HS-5 (cell line): ENCODE measurements around the gene PIK3AP1.
"Not testable (repeated sequence)": the region's sequence is repeated elsewhere in the genome, so short reads cannot be mapped to it uniquely, and the experiment has no call there.

ENCODE experiments used
- DNase-seq: peaks from one replicate; pipeline ENCODE4 v3.0.0-alpha.2; 2012; ENCODE audit warnings: low read depth

Gene PIK3AP1

DNA sequence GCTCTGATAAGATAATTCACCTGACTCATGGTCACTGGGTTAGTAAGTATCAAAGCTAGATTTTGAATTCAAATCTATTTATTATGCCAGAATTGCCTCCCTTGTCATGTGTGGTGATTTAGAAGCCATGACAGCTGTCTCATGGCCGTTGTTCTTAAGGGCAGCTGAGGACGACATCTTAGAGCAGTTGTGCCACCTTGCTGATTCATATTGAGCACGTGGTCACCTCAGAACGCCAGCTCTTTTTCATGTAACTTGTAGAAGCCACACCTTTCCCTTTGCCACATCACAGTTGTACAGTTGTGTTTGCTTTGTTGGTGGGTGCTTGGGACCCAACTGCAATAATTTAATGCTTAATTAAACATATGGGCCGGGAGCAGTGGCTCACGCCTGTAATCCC lies 4.3 kb upstream of the PIK3AP1 start:
- no peak for DNase-seq

DNA sequence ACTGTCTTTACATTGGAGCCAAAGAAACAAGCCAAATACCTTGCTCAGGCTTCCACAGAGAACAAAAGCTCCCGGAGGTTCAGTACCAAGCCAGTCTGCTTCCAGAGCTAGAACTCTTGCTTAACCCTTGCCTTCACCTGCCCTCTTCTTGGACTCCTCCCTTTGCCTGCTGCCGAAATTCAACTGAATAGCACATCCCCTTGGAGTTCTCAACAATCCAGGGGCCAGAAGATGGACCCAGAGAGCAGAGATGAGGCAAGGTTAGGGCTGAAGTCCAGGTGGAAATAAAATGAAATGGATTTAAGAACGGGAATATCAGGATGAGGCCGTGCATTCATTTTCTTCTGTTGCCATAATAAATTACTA lies 876 bp upstream of the PIK3AP1 start:
- no peak for DNase-seq

GRCh38 chr10:96719850-96720421 lies 378 bp downstream of the PIK3AP1 start:
- DNase-seq = no peak

GRCh38 chr10:96719200-96719599 lies 1.1 kb downstream of the PIK3AP1 start:
- DNase-seq = no peak

- DNase-seq = no peak
Measured at GRCh38 chr10:96718304-96718990, 1.9 kb downstream of the PIK3AP1 start.

- no peak for DNase-seq
Measured at GRCh38 chr10:96716390-96716789, 3.9 kb downstream of the PIK3AP1 start.

DNA sequence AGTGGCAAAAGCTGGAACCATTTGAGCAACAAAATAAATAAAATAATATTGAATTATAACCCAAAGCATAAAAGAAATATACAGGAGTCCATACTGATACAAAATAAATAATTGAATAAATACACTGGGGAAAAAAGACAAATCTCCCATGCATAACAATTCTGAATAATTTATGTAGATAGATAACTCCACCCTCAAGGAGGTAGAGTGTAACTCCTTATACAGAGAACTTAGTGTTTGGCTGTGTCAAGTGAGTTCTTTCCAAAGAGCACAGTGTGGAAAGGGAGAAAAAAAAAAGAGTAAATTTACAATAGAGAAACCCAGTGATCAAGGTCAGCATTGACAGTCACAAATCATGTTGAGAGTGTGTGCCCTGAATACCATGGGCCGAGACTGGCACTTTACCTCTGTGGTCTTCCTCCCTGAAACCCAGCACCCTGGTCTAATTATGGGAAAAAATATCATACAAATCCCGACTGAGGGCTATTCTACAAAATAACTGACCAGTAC lies 5.5 kb downstream of the PIK3AP1 start:
- no peak for DNase-seq

DNA sequence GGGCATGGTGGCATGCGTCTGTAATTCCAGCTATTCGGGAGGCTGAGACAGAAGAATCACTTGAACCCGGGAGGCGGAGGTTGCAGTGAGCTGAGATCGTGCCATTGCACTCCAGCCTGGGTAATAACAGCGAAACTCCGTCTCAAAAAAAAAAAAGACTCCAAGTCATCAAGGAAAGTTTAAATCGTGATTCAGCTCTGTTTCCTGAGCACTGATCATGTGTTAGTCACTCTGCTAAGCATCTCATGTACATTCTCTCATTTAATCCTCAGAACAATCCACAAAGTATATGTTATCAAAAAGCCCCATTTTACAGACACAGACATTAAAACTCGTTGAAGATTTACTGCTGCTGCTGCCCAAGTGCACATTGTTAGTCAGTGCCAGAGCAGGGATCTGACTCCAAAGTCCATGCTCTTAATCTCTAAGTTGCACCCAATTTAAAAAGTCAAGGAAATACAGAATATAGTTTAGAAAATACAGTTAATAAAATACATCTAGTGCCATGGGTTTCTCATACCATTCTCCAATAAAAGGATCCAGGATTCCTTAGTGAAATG lies 6.2 kb downstream of the PIK3AP1 start:
- DNase-seq = peak; percentile 38

DNA sequence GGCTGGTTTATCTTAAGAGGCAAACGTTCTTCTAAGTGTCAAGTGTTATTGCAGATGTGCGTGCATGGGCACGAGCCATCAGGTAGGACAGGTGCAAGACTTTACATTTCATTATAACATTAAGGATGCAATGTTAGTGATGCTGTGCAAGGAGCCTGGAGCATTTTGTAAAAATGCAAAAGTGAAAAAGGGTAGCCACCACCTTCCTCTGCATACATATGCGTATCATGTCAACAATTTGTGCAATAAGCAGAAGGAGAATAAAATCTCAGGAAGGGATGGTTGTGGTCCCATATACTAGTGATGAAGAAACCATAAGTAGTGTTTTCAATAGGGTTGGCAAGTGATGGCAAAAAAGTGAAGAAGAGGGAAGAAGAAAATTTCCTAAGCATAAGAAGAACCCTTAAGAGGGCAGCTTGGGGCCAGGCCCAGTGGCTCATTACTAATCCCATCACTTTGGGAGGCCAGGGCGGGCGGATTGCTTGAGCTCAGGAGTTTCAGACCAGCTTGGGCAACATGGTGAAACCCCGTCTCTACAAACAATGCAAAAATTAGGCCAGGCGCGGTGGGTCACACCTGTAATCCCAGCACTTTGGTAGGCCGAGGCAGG lies 7.5 kb downstream of the PIK3AP1 start:
- DNase-seq = no peak

- DNase-seq = no peak
Measured at GRCh38 chr10:96711048-96711728, 9.1 kb downstream of the PIK3AP1 start.

DNA sequence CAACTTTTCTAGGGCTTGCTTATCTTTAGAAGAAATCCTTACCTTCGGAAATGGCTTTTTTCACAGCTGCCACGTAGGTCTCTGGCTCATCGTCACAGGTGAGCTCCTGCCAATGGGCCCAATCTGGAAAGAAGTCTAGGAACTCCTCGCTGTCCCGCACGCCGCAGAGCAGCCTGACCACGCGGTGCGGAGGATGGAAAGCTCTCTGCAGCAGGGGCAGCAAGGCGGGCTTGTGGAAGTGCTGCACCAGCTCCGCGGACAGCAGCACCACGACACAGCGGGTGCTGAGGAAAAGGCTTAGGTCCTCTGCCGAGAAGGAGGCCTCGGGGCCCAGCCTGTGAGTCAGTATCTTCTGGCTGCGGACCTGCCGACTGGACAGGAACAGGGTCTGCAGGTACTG lies 10.8 kb downstream of the PIK3AP1 start:
- DNase-seq = no peak

- no peak for DNase-seq
Measured at GRCh38 chr10:96708996-96709395, 11.3 kb downstream of the PIK3AP1 start.

DNA sequence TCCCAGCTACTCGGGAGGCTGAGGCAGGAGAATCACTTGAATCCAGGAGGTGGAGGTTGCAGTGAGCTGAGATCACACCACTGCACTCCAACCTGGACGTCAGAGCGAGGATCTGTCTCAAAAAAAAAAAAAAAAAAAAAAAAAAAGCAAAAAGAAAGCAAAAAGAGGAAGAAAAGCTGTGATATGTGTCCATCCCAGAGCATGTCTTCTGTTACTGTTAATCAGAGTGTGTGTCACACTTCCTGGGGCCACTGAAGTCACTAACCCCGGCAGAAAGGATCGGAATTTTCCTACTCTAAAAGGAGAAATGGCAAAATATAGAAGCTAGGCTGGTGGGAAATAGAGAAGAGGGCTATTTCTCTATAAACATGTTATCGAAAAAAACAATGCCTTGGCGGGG lies 11.9 kb downstream of the PIK3AP1 start:
- DNase-seq = no peak

DNA sequence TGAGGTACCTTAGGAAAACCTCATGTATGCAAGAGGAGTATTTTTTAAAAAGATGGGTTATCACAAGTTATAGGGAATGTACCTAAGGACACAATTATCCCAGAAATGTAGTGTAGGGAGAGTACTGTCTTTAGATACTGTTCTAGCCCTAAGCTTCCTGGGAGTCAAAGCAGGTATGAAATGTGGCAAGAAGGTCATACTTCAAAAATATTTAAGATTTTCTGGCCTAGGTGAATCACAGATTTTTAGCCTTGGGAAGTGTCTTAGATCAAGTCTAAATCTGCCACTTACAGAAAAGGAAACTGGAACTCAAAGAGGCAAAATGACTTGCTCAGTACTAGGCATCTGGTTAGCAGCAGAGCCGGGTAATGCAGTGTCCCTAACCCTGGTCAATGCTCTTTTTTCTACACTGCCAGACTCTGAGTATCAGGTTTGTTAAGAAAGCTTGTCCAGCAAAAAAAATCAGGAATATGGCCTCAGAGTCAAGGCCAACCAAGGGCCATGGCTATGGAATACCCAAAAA lies 13.9 kb downstream of the PIK3AP1 start:
- DNase-seq = no peak

GRCh38 chr10:96705134-96705533 lies 15.2 kb downstream of the PIK3AP1 start:
- DNase-seq = no peak

DNA sequence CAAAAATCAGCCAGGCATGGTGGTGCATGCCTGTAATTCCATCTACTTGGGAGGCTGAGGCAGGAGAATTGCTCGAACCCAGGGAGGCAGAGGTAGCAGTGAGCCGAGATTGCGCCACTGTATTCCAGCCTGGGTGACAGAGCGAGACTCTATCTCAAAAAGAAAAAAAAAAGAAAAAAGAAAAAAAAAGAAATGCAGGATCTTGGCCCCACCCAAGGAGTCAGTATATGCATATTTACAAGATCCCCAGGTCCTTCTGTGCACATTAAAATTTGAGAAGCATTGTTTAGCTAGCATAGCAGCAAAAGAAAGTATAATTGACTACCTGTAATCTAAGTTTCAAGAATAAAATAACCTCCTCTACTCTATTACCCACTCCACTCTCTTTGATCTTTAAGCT lies 15.8 kb downstream of the PIK3AP1 start:
- no peak for DNase-seq

DNA sequence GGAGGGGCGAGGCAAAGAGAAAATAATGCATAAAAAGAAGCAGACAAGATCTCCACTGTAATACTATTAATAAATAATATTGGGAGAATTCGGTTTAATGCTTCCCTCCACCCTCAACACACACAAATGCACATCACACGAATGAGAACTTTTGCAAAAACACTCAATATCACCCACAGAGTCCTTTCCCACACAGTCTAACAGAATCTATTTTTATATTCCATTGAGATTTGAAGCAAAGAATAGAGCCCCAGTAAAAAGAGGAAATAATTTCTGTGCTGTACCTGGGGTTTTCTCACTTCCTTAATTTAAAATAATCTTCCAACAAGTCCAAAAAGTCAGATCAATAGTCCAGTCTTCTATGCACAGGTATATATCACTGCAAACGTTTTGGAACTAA lies 17.0 kb downstream of the PIK3AP1 start:
- DNase-seq = no peak

DNA sequence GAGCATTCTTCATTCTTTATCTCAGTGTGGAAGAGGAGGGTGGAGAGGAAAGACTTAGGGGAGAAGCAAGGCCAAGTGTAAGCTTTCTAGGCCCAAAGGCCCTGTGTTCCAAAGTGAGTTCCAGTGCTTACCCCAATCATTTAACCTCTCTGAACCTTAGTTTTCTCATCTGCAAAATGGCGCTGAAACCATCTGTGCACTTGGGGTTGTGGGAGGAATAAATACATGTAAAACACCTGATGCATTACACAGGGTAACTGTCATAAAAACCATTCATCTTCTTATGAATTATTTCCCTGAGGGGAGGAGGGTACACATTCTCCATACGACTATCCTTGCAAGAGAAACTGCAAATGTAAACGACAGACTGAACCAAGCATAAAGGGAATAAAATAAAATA lies 19.0 kb downstream of the PIK3AP1 start:
- DNase-seq = no peak

DNA sequence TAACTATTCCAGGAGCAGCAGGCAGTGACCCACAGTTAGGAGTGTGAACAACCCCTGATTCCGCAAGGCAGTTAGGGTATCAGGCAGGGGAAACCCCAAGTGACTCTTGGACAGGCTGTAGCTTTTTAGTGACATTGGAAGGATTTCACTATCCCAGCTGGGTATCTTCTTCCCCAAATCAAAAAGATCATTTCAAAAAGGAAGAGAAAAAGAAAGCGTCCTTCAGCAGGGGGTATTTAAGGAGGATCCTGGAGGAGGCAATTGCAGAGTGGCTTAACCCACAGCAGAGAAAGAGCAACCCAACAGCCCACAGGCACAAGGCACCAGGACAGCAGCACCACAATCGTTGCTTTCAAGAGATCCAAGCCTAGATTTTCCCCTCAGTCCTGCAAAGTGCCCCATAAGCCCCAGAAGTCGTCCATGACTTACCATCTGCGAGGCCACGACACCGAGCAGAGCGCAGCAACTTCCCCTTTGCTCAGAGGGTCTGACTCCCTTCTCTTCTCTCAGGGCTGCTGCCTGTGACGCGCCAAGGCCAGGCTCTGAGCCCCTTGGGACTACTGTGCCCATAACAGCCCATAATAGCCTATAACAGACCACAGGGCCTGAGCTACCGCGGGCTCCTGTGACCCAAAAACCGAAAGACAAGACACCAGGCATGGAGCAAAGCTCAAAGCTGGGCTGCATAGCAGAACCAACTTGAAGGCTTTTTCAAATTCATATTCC lies 19.8 kb downstream of the PIK3AP1 start:
- no peak for DNase-seq

DNA sequence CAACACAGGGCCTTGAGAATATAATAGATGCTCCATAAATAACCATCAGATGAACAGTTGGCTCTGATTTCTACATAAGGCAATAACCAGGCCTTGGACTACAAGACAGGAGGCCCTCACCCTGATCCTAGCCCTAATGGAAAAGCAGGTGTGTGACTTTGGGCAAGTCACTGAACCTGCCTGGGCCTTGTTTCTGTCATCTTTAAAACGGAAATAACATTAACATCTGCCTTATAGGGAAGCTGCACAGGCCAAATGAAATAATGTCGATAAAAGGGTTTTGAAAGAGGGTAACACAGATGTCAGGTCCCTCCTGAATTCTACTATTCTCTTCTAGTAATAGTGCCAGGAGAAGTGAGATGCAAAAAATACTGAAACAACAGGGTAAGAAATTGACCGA lies 20.7 kb downstream of the PIK3AP1 start:
- no peak for DNase-seq

DNA sequence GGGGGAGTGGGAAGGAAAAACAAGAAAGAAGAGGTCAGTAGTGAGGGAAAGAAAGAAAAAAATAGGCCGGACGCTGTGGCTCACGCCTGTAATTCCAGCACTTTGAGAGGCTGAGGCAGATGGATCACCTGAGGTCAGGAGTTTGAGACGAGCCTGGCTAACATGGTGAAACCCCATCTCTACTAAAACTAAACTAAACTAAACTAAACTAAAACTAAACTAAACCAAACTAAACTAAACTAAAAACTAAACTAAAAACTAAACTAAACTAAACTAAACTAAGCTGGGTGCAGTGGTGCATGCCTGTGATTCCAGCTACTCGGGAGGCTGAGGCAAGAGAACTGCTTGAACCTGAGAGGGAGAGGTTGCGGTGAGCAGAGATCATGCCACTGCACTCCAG lies 22.0 kb downstream of the PIK3AP1 start:
- not testable (repeated sequence) for DNase-seq

GRCh38 chr10:96697438-96697837 lies 22.9 kb downstream of the PIK3AP1 start:
- no peak for DNase-seq
